ENCODE measurements around the gene HDAC7. TPM values are rescaled to one million over a fixed set of nuclear protein-coding genes. Genes with fewer than 3 reads are reported as not detected.

HDAC7 gene
- total RNA-seq, 1 experiment from 2014 or later = 71.2 TPM

DNA sequence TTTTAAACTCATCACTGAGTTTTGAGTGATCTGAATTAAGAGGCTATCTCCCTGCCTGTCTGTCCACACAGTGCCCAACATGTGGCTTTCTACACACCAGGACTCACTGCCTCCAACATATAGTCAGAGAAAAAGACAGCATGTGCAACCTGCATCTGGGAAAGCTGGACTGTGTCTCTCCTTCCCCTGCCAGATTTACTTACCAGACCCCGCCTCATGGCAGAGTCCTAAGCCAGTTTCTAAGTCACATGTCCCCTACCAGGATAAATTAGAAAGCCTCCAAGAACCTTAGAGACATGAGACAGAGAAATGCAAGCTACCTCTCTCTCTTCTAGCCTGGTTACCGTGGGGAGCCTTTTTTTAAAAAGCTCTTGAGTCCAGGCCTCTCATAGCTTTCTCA is 2.7 kb upstream of the HDAC7 start:
- no peaks in the 10 kb centered on the region for H3K9me3 ChIP-seq
- BruUV-seq (replicated peaks) = no TSS peak
- CTCF ChIA-PET = interaction anchor here (0.6 to 7.8 kb wide), 2 partner anchors 14 to 967 kb away, joined by 11 to 113 read pairs; no protein-coding TSS in a partner anchor
- intact Hi-C loops (cut with micrococcal nuclease; ENCODE audit: unreplicated experiment) = no loop called here
- Mint-ChIP-seq H3K27me3 (ENCODE audit: insufficient read depth, unreplicated experiment) (no peaks in the 10 kb centered on the region), H3K4me3 (ENCODE audit: unreplicated experiment) (peak overlapping the region; percentile 97), H3K36me3 (ENCODE audit: insufficient read depth, unreplicated experiment) (peaks cover 12% of the 10 kb centered on the region), H3K27ac (ENCODE audit: unreplicated experiment) (peak overlapping the region; percentile 99), H3K9me3 (ENCODE audit: unreplicated experiment) (no peaks in the 10 kb centered on the region), H3K4me1 (ENCODE audit: low read depth, unreplicated experiment) (peaks cover 57% of the 10 kb centered on the region)
- H3K36me3 ChIP-seq (ENCODE audit: control insufficient read depth, insufficient read depth, low read length) = no peaks in the 10 kb centered on the region
- POLR2A ChIA-PET = no interaction called here
- no peak for DNase-seq
- TF ChIP-seq, protein P1, sequence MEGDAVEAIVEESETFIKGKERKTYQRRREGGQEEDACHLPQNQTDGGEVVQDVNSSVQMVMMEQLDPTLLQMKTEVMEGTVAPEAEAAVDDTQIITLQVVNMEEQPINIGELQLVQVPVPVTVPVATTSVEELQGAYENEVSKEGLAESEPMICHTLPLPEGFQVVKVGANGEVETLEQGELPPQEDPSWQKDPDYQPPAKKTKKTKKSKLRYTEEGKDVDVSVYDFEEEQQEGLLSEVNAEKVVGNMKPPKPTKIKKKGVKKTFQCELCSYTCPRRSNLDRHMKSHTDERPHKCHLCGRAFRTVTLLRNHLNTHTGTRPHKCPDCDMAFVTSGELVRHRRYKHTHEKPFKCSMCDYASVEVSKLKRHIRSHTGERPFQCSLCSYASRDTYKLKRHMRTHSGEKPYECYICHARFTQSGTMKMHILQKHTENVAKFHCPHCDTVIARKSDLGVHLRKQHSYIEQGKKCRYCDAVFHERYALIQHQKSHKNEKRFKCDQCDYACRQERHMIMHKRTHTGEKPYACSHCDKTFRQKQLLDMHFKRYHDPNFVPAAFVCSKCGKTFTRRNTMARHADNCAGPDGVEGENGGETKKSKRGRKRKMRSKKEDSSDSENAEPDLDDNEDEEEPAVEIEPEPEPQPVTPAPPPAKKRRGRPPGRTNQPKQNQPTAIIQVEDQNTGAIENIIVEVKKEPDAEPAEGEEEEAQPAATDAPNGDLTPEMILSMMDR (IDR thresholded peaks at IDR 0.05; ENCODE audit: insufficient read depth in 1 of 2, low read depth in 1 of 2, low read length in 1 of 2, severe bottlenecking in 1 of 2, unreplicated experiment in 1 of 2) = no peak
- no peak overlapping the region for H3K4me3 ChIP-seq (ENCODE audit: low read depth, low read length)
- peaks cover 51% of the 10 kb centered on the region for H3K4me1 ChIP-seq
- no peaks in the 10 kb centered on the region for H3K27me3 ChIP-seq (replicated peaks; ENCODE audit: control insufficient read depth, insufficient read depth, low read length)

DNA sequence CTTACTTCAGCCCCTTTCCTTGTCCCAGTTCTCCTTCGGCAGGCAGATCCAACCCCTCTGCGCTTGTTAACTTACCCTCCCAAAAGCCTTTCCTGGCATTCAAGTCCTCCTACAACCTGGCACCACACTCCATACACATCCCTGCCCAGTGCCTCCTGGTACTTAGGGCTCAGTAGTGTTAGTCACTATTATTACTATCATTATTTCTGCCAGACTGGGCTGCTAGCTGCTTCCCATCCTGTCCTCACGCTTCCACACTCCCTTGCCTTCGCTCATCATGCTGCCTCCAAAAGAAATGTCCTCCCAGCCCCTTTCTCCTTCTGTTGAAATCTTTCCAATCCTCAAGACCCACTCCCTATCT is 1.6 kb upstream of the HDAC7 start:
- intact Hi-C loops (cut with micrococcal nuclease; ENCODE audit: unreplicated experiment) = no loop called here

DNA sequence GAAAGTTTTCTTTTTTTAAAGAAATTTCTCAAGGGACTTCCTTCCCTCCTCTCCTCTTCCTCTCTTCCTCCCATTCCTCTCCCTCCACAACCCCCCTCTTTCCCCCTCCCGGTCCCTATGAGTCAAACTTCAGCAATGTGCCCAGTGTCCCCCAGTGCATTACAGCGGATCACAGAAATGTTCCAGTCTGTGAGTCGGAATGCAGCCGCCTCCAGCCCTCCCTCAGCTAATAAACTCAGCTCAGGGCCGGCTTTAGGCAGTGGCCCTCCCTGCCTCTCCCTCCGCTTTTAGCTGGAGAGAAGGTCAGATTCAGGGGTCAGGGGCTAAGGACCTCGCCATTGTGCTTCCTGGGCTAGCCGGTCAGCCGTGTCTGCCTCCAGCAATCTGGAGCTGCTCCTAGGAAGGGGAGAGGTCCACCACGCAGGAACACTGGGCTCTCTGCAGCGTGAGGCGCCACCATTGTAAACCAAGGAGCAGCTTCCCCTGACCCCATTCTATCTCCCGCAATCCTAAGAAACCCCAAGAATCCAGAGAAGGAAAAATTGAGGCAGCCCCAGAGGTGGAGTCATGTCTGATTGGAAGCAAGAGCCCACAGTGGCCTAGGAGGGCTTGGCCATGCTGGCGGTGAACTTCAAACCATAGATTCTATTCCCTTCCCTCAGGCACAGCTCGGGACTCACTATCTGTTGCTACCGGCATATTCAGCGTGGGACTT is 1.1 kb upstream of the HDAC7 start:
- Histone ChIP-seq H3K36me3 (ENCODE audit: control insufficient read depth, insufficient read depth, low read length) (no peaks in the 10 kb centered on the region), H3K4me1 (peaks cover 57% of the 10 kb centered on the region), H3K4me3 (ENCODE audit: low read depth, low read length) (peak overlapping the region; percentile 92), H3K9me3 (no peaks in the 10 kb centered on the region), H3K27me3 (replicated peaks; ENCODE audit: control insufficient read depth, insufficient read depth, low read length) (no peaks in the 10 kb centered on the region)
- POLR2A ChIA-PET = interaction anchor here (0.5 to 1.4 kb wide), 11 partner anchors 13 to 1031 kb away, joined by 3 to 18 read pairs (median 5); partner anchors contain the start of genes DDX23 and VDR
- peaks cover 63% of the 10 kb centered on the region for H3K4me1 Mint-ChIP-seq (ENCODE audit: low read depth, unreplicated experiment)
- peak; percentile 91 to 94 for DNase-seq
- CTCF ChIA-PET = interaction anchor here (0.6 to 7.8 kb wide), 9 partner anchors 8 to 84 kb away, joined by 3 to 113 read pairs (median 4); partner anchors contain the start of gene VDR
- intact Hi-C loops (cut with micrococcal nuclease; ENCODE audit: unreplicated experiment) = loop anchor here (1.0 kb wide), 2 partner anchors 17 to 23 kb away; no protein-coding TSS in a partner anchor
- H3K27ac Mint-ChIP-seq (ENCODE audit: unreplicated experiment) = peak overlapping the region; percentile 99
- peaks cover 12% of the 10 kb centered on the region for H3K36me3 Mint-ChIP-seq (ENCODE audit: insufficient read depth, unreplicated experiment)
- TF ChIP-seq, protein P1 (IDR thresholded peaks at IDR 0.05; ENCODE audit: insufficient read depth in 1 of 2, low read depth in 1 of 2, low read length in 1 of 2, severe bottlenecking in 1 of 2, unreplicated experiment in 1 of 2) = no peak
- BruUV-seq (replicated peaks) = TSS peak; percentile 82
- no peaks in the 10 kb centered on the region for H3K27me3 Mint-ChIP-seq (ENCODE audit: insufficient read depth, unreplicated experiment)
- H3K9me3 Mint-ChIP-seq (ENCODE audit: unreplicated experiment) = no peaks in the 10 kb centered on the region
- peak overlapping the region; percentile 97 for H3K4me3 Mint-ChIP-seq (ENCODE audit: unreplicated experiment)

More for the DNA sequence above, 1.6 kb upstream of the HDAC7 start:
- H3K27me3 Mint-ChIP-seq (ENCODE audit: insufficient read depth, unreplicated experiment) = no peaks in the 10 kb centered on the region
- TF ChIP-seq, protein P1 (IDR thresholded peaks at IDR 0.05; ENCODE audit: insufficient read depth in 1 of 2, low read depth in 1 of 2, low read length in 1 of 2, severe bottlenecking in 1 of 2, unreplicated experiment in 1 of 2) = no peak
- H3K9me3 Mint-ChIP-seq (ENCODE audit: unreplicated experiment) = no peaks in the 10 kb centered on the region
- H3K9me3 ChIP-seq = no peaks in the 10 kb centered on the region
- H3K27ac Mint-ChIP-seq (ENCODE audit: unreplicated experiment) = peak overlapping the region; percentile 99
- H3K4me1 Mint-ChIP-seq (ENCODE audit: low read depth, unreplicated experiment) = peaks cover 63% of the 10 kb centered on the region
- peak overlapping the region; percentile 97 for H3K4me3 Mint-ChIP-seq (ENCODE audit: unreplicated experiment)
- peaks cover 57% of the 10 kb centered on the region for H3K4me1 ChIP-seq
- no peak for DNase-seq
- ChIA-PET POLR2A (interaction anchor here (0.6 to 1.4 kb wide), 7 partner anchors 13 to 110 kb away, joined by 3 to 18 read pairs (median 5); partner anchors contain the start of gene VDR), CTCF (interaction anchor here (0.6 to 7.8 kb wide), 9 partner anchors 7 to 84 kb away, joined by 3 to 113 read pairs (median 4); partner anchors contain the start of gene VDR)
- H3K4me3 ChIP-seq (ENCODE audit: low read depth, low read length) = peak overlapping the region; percentile 92
- no TSS peak for BruUV-seq (replicated peaks)
- H3K36me3 ChIP-seq (ENCODE audit: control insufficient read depth, insufficient read depth, low read length) = no peaks in the 10 kb centered on the region
- no peaks in the 10 kb centered on the region for H3K27me3 ChIP-seq (replicated peaks; ENCODE audit: control insufficient read depth, insufficient read depth, low read length)
- peaks cover 12% of the 10 kb centered on the region for H3K36me3 Mint-ChIP-seq (ENCODE audit: insufficient read depth, unreplicated experiment)

Data from Caco-2 (cell line).